ENCODE data around the gene ATG7.

The ATG7 gene

DNA sequence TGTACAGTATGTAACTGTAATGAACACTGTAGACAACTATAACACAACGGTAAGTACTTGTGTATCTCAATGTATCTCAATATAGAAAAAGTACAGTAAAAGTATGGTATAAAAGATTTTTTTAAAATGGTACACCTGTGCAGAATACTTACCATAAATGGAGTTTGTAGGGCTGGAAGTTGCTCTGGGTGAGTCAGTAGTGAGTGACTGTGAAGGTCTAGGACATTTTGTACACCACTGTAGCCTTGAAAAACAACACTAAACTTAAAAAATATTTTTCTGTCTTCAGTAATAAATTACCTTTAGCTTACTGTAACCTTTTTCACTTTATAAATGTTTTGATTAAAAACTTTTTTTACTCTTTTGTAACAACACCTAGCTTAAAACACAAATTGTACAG is 142.9 kb downstream of the ATG7 start:
- H3K27me3 ChIP-seq (ENCODE audit: insufficient read depth, poor library complexity, severe bottlenecking) = no peaks in the 10 kb centered on the region
- no peak for DNase-seq (ENCODE audit: low read depth in 1 of 2, low spot score in 1 of 2)
- no peak overlapping the region for H3K27ac ChIP-seq (replicated peaks)
- H3K4me3 ChIP-seq (replicated peaks; ENCODE audit: insufficient read depth, low read length) = no peak overlapping the region
- TF ChIP-seq, protein P1, sequence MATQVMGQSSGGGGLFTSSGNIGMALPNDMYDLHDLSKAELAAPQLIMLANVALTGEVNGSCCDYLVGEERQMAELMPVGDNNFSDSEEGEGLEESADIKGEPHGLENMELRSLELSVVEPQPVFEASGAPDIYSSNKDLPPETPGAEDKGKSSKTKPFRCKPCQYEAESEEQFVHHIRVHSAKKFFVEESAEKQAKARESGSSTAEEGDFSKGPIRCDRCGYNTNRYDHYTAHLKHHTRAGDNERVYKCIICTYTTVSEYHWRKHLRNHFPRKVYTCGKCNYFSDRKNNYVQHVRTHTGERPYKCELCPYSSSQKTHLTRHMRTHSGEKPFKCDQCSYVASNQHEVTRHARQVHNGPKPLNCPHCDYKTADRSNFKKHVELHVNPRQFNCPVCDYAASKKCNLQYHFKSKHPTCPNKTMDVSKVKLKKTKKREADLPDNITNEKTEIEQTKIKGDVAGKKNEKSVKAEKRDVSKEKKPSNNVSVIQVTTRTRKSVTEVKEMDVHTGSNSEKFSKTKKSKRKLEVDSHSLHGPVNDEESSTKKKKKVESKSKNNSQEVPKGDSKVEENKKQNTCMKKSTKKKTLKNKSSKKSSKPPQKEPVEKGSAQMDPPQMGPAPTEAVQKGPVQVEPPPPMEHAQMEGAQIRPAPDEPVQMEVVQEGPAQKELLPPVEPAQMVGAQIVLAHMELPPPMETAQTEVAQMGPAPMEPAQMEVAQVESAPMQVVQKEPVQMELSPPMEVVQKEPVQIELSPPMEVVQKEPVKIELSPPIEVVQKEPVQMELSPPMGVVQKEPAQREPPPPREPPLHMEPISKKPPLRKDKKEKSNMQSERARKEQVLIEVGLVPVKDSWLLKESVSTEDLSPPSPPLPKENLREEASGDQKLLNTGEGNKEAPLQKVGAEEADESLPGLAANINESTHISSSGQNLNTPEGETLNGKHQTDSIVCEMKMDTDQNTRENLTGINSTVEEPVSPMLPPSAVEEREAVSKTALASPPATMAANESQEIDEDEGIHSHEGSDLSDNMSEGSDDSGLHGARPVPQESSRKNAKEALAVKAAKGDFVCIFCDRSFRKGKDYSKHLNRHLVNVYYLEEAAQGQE (IDR thresholded peaks at IDR 0.05; ENCODE audit: insufficient replicate concordance, low read depth) = no peak
- TF ChIP-seq GABPA (IDR thresholded peaks at IDR 0.05; ENCODE audit: low read depth) = no peak
- TF ChIP-seq POLR2AphosphoS5 (IDR thresholded peaks at IDR 0.05; ENCODE audit: low read depth) = no peak

DNA sequence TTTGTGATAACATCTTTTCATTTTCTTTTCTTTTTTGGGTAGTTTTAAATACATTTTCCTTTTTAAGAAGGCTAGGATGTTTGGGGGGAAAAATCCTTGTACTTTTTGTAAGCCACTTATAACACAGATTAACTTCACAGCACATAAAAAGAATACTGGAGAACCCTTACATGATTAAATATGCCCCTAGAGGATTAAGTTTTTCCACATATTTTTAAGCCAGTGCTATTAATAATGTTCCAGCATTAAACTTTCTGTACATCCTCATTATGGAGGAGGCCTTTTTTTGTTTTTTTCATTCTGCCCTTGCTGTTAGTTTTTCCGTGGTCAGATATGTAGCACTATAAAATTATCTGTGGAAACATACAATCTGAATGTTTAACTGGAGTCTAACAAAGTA is 147.9 kb downstream of the ATG7 start:
- H3K27me3 ChIP-seq (ENCODE audit: insufficient read depth, poor library complexity, severe bottlenecking) = no peaks in the 10 kb centered on the region
- no peak for TF ChIP-seq POLR2AphosphoS5 (IDR thresholded peaks at IDR 0.05; ENCODE audit: low read depth)
- TF ChIP-seq, protein P1 (IDR thresholded peaks at IDR 0.05; ENCODE audit: insufficient replicate concordance, low read depth) = no peak
- TF ChIP-seq SPI1 (IDR thresholded peaks at IDR 0.05; ENCODE audit: borderline replicate concordance, low read depth) = no peak
- TF ChIP-seq, protein P2, sequence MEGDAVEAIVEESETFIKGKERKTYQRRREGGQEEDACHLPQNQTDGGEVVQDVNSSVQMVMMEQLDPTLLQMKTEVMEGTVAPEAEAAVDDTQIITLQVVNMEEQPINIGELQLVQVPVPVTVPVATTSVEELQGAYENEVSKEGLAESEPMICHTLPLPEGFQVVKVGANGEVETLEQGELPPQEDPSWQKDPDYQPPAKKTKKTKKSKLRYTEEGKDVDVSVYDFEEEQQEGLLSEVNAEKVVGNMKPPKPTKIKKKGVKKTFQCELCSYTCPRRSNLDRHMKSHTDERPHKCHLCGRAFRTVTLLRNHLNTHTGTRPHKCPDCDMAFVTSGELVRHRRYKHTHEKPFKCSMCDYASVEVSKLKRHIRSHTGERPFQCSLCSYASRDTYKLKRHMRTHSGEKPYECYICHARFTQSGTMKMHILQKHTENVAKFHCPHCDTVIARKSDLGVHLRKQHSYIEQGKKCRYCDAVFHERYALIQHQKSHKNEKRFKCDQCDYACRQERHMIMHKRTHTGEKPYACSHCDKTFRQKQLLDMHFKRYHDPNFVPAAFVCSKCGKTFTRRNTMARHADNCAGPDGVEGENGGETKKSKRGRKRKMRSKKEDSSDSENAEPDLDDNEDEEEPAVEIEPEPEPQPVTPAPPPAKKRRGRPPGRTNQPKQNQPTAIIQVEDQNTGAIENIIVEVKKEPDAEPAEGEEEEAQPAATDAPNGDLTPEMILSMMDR (IDR thresholded peaks at IDR 0.05; ENCODE audit: insufficient read depth, low read length) = no peak
- no peak for TF ChIP-seq GABPA (IDR thresholded peaks at IDR 0.05; ENCODE audit: low read depth)
- H3K4me3 ChIP-seq (replicated peaks; ENCODE audit: insufficient read depth, low read length) = no peak overlapping the region
- H3K27ac ChIP-seq (replicated peaks) = no peak overlapping the region
- DNase-seq (ENCODE audit: low read depth in 1 of 2, low spot score in 1 of 2) = no peak

DNA sequence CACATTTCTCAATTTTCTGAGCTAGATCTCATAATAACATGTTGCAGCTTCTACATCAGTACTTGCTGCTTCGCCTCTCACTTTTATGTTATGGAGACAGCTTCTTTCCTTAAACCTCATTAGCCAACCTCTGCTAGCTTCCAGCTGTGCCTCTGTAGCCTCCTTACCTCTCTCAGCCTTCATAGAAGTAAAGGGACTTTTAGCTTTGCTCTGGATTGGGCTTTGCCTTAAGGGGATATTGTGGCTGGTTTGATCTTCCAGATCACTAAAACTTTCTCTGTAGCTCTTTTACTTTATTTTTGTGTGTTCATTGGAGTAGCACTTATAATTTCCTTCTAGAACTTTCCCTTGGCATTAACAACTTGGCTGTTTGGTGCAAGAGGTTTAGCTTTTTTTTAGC is 150.1 kb downstream of the ATG7 start:
- TF ChIP-seq POLR2AphosphoS5 (IDR thresholded peaks at IDR 0.05; ENCODE audit: low read depth) (no peak), SPI1 (IDR thresholded peaks at IDR 0.05; ENCODE audit: borderline replicate concordance, low read depth) (no peak)
- TF ChIP-seq, protein P1 (IDR thresholded peaks at IDR 0.05; ENCODE audit: insufficient replicate concordance, low read depth) = no peak
- no peaks in the 10 kb centered on the region for H3K27me3 ChIP-seq (ENCODE audit: insufficient read depth, poor library complexity, severe bottlenecking)
- no peak overlapping the region for H3K4me3 ChIP-seq (replicated peaks; ENCODE audit: insufficient read depth, low read length)
- DNase-seq (ENCODE audit: low read depth in 1 of 2, low spot score in 1 of 2) = no peak
- no peak overlapping the region for H3K27ac ChIP-seq (replicated peaks)

DNA sequence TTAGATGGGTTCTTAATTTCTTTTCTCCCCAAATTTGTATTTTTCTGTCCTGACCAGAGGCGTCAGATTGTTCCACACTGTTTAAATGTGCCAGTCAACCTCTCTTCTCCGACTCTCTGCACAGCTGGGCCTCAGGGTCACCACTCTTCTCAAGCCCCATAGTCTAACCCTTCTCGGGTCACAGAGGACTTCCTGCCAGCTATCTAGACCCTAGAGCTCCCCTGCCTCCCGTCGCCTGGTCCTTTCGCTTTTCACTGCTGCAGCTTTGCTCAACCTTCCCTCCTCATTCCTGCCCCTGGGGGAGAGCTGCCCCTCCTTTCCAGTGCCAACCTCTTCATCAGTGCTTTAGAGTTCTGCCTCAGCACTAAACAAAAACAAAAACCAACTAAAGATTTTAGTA is 151.7 kb downstream of the ATG7 start:
- Histone ChIP-seq H3K4me3 (replicated peaks; ENCODE audit: insufficient read depth, low read length) (no peak overlapping the region), H3K27ac (replicated peaks) (no peak overlapping the region), H3K27me3 (ENCODE audit: insufficient read depth, poor library complexity, severe bottlenecking) (no peaks in the 10 kb centered on the region)
- TF ChIP-seq, protein P1 (IDR thresholded peaks at IDR 0.05; ENCODE audit: insufficient replicate concordance, low read depth) = no peak
- TF ChIP-seq, protein P2 (IDR thresholded peaks at IDR 0.05; ENCODE audit: insufficient read depth, low read length) = no peak
- TF ChIP-seq SPI1 (IDR thresholded peaks at IDR 0.05; ENCODE audit: borderline replicate concordance, low read depth) = no peak
- TF ChIP-seq POLR2AphosphoS5 (IDR thresholded peaks at IDR 0.05; ENCODE audit: low read depth) = no peak
- no peak for TF ChIP-seq GABPA (IDR thresholded peaks at IDR 0.05; ENCODE audit: low read depth)
- no peak for DNase-seq (ENCODE audit: low read depth in 1 of 2, low spot score in 1 of 2)

Data from HL-60 (cell line).